Measurements from ENCODE around the gene GPR160. TPM values are rescaled to one million over a fixed set of nuclear protein-coding genes. Genes with fewer than 3 reads are reported as not detected.
A peak's percentile ranks its signal among the peaks of the same experiment; 100 is the strongest.

Gene GPR160
- total and polyA plus RNA-seq, 9 of the 15 experiments (the other 6 are each of a cell fraction or from before 2014, with no cell fraction given): 1.3 to 10.5 (median 8.3) TPM

DNA sequence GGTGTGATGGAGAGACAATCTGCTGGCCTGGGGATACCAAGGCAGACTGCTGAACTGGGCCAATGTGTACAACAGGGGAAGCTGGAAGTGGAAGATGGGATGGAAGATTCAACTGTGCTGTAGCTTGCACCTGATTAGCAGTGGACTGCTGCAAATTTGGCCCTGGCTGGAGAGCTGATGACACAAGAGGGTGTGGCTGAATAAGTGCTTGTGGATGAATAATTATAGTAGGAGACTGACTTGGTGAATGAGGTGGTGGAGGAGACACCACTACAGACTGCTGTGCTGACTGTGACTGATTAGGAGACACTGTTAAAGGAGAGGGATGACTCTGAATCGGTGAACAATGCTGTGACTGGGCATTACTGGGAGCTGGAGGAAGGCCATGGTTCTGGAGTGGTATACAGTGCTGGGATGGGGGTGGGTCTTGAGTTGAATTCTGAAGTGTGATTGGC lies 91.2 kb downstream of the GPR160 start (continued):
- TF ChIP-seq, protein P1, sequence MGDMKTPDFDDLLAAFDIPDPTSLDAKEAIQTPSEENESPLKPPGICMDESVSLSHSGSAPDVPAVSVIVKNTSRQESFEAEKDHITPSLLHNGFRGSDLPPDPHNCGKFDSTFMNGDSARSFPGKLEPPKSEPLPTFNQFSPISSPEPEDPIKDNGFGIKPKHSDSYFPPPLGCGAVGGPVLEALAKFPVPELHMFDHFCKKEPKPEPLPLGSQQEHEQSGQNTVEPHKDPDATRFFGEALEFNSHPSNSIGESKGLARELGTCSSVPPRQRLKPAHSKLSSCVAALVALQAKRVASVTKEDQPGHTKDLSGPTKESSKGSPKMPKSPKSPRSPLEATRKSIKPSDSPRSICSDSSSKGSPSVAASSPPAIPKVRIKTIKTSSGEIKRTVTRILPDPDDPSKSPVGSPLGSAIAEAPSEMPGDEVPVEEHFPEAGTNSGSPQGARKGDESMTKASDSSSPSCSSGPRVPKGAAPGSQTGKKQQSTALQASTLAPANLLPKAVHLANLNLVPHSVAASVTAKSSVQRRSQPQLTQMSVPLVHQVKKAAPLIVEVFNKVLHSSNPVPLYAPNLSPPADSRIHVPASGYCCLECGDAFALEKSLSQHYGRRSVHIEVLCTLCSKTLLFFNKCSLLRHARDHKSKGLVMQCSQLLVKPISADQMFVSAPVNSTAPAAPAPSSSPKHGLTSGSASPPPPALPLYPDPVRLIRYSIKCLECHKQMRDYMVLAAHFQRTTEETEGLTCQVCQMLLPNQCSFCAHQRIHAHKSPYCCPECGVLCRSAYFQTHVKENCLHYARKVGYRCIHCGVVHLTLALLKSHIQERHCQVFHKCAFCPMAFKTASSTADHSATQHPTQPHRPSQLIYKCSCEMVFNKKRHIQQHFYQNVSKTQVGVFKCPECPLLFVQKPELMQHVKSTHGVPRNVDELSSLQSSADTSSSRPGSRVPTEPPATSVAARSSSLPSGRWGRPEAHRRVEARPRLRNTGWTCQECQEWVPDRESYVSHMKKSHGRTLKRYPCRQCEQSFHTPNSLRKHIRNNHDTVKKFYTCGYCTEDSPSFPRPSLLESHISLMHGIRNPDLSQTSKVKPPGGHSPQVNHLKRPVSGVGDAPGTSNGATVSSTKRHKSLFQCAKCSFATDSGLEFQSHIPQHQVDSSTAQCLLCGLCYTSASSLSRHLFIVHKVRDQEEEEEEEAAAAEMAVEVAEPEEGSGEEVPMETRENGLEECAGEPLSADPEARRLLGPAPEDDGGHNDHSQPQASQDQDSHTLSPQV (IDR thresholded peaks at IDR 0.05): peak; percentile 52; the same call in 1 of the 2 replicates
- no peak for TF ChIP-seq ZNF696 (CRISPR knock-in tag; conservative IDR thresholded peaks at IDR 0.05)
- TF ChIP-seq, protein P2, sequence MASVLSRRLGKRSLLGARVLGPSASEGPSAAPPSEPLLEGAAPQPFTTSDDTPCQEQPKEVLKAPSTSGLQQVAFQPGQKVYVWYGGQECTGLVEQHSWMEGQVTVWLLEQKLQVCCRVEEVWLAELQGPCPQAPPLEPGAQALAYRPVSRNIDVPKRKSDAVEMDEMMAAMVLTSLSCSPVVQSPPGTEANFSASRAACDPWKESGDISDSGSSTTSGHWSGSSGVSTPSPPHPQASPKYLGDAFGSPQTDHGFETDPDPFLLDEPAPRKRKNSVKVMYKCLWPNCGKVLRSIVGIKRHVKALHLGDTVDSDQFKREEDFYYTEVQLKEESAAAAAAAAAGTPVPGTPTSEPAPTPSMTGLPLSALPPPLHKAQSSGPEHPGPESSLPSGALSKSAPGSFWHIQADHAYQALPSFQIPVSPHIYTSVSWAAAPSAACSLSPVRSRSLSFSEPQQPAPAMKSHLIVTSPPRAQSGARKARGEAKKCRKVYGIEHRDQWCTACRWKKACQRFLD (CRISPR knock-in tag; IDR thresholded peaks at IDR 0.05): no peak
- TF ChIP-seq DPF2 (IDR thresholded peaks at IDR 0.05): peak; percentile 55
- no peak for TF ChIP-seq EZH2 (IDR thresholded peaks at IDR 0.05; ENCODE audit: borderline replicate concordance, low read depth, low read length)
- no peak for TF ChIP-seq WHSC1 (IDR thresholded peaks at IDR 0.05; ENCODE audit: low read length)
- TF ChIP-seq ZNF316 (IDR thresholded peaks at IDR 0.05): peak; percentile 68
- no peak for TF ChIP-seq SIN3A (IDR thresholded peaks at IDR 0.05; ENCODE audit: borderline replicate concordance in 2 of 2, control insufficient read depth in 1 of 2, low read depth in 2 of 2, low read length in 2 of 2)
- TF ChIP-seq, protein P3, sequence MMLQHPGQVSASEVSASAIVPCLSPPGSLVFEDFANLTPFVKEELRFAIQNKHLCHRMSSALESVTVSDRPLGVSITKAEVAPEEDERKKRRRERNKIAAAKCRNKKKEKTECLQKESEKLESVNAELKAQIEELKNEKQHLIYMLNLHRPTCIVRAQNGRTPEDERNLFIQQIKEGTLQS (IDR thresholded peaks at IDR 0.05): peak; percentile 43; the same call in 1 of the 2 replicates
- TF ChIP-seq, protein P3 (CRISPR knock-in tag; conservative IDR thresholded peaks at IDR 0.05): no peak
- TF ChIP-seq, protein P4, sequence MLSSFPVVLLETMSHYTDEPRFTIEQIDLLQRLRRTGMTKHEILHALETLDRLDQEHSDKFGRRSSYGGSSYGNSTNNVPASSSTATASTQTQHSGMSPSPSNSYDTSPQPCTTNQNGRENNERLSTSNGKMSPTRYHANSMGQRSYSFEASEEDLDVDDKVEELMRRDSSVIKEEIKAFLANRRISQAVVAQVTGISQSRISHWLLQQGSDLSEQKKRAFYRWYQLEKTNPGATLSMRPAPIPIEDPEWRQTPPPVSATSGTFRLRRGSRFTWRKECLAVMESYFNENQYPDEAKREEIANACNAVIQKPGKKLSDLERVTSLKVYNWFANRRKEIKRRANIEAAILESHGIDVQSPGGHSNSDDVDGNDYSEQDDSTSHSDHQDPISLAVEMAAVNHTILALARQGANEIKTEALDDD (IDR thresholded peaks at IDR 0.05): peak; percentile 41; the same call in 1 of the 2 replicates
- TF ChIP-seq, protein P5, sequence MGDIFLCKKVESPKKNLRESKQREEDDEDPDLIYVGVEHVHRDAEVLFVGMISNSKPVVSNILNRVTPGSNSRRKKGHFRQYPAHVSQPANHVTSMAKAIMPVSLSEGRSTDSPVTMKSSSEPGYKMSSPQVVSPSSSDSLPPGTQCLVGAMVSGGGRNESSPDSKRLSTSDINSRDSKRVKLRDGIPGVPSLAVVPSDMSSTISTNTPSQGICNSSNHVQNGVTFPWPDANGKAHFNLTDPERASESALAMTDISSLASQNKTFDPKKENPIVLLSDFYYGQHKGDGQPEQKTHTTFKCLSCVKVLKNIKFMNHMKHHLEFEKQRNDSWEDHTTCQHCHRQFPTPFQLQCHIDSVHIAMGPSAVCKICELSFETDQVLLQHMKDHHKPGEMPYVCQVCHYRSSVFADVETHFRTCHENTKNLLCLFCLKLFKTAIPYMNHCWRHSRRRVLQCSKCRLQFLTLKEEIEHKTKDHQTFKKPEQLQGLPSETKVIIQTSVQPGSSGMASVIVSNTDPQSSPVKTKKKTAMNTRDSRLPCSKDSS (IDR thresholded peaks at IDR 0.05; ENCODE audit: low read depth, partially characterized antibody): no peak
- peak; percentile 50; the same call in 1 of the 2 replicates for TF ChIP-seq C11orf30 (IDR thresholded peaks at IDR 0.05; ENCODE audit: low read depth)
- no peak for TF ChIP-seq CBFB (CRISPR knock-in tag; IDR thresholded peaks at IDR 0.05)
- TF ChIP-seq, protein P6, sequence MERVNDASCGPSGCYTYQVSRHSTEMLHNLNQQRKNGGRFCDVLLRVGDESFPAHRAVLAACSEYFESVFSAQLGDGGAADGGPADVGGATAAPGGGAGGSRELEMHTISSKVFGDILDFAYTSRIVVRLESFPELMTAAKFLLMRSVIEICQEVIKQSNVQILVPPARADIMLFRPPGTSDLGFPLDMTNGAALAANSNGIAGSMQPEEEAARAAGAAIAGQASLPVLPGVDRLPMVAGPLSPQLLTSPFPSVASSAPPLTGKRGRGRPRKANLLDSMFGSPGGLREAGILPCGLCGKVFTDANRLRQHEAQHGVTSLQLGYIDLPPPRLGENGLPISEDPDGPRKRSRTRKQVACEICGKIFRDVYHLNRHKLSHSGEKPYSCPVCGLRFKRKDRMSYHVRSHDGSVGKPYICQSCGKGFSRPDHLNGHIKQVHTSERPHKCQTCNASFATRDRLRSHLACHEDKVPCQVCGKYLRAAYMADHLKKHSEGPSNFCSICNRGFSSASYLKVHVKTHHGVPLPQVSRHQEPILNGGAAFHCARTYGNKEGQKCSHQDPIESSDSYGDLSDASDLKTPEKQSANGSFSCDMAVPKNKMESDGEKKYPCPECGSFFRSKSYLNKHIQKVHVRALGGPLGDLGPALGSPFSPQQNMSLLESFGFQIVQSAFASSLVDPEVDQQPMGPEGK (CRISPR knock-in tag; IDR thresholded peaks at IDR 0.05; ENCODE audit: borderline replicate concordance): no peak
- TF ChIP-seq MXI1 (IDR thresholded peaks at IDR 0.05; ENCODE audit: low read depth, low read length): no peak
- no peak for TF ChIP-seq NCOA6 (IDR thresholded peaks at IDR 0.05)

Measured in K562 (cell line).